HEK293 (cell line): ENCODE data around the gene L3MBTL4.

Experiments
- CTCF ChIP-seq: fragments of 450-650 bp; formaldehyde crosslinking; IDR thresholded peaks from 2 replicates; pipeline ENCODE4 v1.5.1; 2016; ENCODE audit warnings: missing biosample characterization, missing genetic modification characterization
- REST ChIP-seq: fragments of 450-650 bp; formaldehyde crosslinking; IDR thresholded peaks from 2 replicates; pipeline ENCODE4 v1.5.1; 2016; ENCODE audit warnings: missing biosample characterization, missing genetic modification characterization
- TCF7L2 ChIP-seq: IDR thresholded peaks from 2 replicates; pipeline ENCODE4 v1.6.1; 2011; ENCODE audit warnings: low read depth, mild to moderate bottlenecking, inconsistent platforms, low read length, moderate library complexity, borderline replicate concordance
- ZBTB44 ChIP-seq: fragments of 450-650 bp; IDR thresholded peaks from 2 replicates; pipeline ENCODE4 v1.5.1; 2018; ENCODE audit warnings: missing biosample characterization, mild to moderate bottlenecking, missing genetic modification characterization
- ZFP3 ChIP-seq: fragments of 450-650 bp; formaldehyde crosslinking; IDR thresholded peaks from 2 replicates; pipeline ENCODE4 v1.5.1; 2016; ENCODE audit warnings: low read depth, missing biosample characterization, missing genetic modification characterization
- ZNF324 ChIP-seq: fragments of 450-650 bp; formaldehyde crosslinking; IDR thresholded peaks from 2 replicates; pipeline ENCODE4 v1.5.1; 2016; ENCODE audit warnings: missing biosample characterization, missing genetic modification characterization
- ZNF518A ChIP-seq: fragments of 450-650 bp; formaldehyde crosslinking; conservative IDR thresholded peaks from 2 replicates; pipeline ENCODE4 v1.5.1; 2016; ENCODE audit warnings: low read depth, missing biosample characterization, missing genetic modification characterization
- ZNF639 ChIP-seq: fragments of 450-650 bp; formaldehyde crosslinking; IDR thresholded peaks from 2 replicates; pipeline ENCODE4 v1.5.1; 2016; ENCODE audit warnings: missing biosample characterization, missing genetic modification characterization

- TF ChIP-seq ZNF324 (tag by site-specific recombination) (no peak), ZFP3 (no peak), ZNF639 (tag by site-specific recombination) (no peak), ZNF518A (no peak), CTCF (tag by site-specific recombination) (no peak), TCF7L2 (no peak), ZBTB44 (no peak), REST (tag by site-specific recombination) (no peak)
Measured at GRCh38 chr18:6113650-6114049, 301.1 kb downstream of the L3MBTL4 start.
